ENCODE measurements around the gene PAN2. TPM values are rescaled to one million over a fixed set of nuclear protein-coding genes. Genes with fewer than 3 reads are reported as not detected.

Gene PAN2
- total RNA-seq, 1 donor from 2014 or later, result 93.5 TPM

DNA sequence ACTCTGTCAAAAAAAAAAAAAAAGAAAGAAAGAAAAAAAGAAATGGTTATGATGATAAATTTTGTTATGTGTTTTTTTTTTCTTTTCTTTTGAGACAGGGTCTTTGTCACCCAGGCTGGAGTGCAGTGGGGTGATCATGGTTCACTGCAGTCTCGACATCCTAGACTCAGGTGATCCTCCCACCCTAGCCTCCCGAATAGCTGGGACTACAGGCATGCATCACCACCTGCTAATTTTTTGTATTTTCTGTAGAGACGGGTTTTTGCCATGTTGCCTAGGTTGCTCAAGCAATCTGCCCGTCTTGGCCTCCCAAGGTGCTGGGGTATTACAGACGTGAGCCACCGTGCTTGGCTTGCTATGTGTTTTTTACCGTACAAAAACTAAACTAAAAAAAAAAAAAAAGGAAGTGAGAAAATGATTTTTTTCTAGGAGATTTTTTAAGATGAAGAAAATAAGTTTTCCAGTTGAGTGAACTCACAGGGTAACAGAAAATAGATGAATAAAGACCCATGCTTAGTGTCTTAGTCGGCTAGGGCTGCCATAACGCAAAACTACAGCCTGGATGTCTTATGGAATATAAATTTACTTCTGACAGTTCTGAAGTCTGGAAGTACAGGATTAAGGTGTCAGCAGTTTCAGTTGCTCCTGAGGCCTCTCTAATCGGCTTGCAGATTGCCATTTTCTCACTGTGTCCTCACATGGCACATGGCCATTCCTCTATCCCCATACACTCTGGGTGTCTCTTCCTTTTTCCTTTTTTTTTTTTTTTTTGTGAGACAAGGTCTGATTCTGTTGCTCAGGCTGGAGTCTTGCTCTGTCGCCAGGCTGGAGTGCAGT is 42.0 kb upstream of the PAN2 start:
- H3K4me3 ChIP-seq, result no peak overlapping the region
- no peaks in the 10 kb centered on the region for H3K27me3 ChIP-seq (ENCODE audit: low read depth)
- no peak overlapping the region for H3K27ac ChIP-seq
- H3K9me3 ChIP-seq, result no peaks in the 10 kb centered on the region
- no peak for ATAC-seq
- H3K36me3 ChIP-seq, result no peaks in the 10 kb centered on the region
- peaks cover 7% of the 10 kb centered on the region for H3K4me1 ChIP-seq
- TF ChIP-seq, protein P1, sequence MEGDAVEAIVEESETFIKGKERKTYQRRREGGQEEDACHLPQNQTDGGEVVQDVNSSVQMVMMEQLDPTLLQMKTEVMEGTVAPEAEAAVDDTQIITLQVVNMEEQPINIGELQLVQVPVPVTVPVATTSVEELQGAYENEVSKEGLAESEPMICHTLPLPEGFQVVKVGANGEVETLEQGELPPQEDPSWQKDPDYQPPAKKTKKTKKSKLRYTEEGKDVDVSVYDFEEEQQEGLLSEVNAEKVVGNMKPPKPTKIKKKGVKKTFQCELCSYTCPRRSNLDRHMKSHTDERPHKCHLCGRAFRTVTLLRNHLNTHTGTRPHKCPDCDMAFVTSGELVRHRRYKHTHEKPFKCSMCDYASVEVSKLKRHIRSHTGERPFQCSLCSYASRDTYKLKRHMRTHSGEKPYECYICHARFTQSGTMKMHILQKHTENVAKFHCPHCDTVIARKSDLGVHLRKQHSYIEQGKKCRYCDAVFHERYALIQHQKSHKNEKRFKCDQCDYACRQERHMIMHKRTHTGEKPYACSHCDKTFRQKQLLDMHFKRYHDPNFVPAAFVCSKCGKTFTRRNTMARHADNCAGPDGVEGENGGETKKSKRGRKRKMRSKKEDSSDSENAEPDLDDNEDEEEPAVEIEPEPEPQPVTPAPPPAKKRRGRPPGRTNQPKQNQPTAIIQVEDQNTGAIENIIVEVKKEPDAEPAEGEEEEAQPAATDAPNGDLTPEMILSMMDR (IDR thresholded peaks at IDR 0.05), result no peak
- DNase-seq, result no peak
- intact Hi-C loops (cut with DNase I), result no loop called here

DNA sequence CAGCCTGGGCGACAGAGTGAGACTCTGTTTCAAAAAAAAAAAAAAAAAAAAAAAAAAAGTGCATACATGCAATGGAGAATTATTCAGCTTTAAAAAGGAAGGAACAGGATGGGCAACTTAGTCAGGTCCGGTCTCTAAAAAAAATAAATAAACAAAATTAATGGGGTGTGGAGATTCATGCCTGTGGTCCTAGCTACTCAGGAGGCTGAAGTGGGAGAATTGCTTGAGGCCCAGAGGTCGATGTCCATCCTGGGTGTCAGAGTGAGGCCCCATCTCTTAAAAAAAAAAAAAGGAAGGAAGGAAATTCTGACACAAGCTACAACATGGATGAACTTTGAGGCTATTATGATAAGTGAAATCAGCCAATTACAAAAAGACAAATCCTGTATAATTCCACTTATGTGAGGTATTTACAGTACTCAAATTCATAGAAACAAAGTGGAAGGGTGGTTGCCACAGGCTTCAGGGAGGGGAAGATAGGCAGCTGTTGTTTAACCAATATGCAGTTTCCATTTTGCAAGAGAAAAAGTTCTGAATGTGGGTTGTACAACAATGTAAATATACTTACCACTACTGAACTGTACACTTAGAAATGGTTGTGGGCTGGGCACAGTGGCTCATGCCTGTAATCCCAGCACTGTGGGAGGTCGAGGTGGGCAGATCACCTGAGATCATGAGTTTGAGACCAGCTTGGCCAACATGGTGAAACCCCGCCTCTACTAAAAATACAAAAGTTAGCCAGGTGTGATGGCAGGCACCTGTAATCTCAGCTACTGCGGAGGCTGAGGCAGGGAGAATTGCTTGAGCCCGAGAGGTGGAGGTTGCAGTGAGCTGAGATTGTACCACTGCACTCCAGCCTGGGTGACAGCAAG is 41.2 kb upstream of the PAN2 start:
- Histone ChIP-seq H3K9me3 (no peaks in the 10 kb centered on the region), H3K4me3 (no peak overlapping the region), H3K4me1 (peaks cover 7% of the 10 kb centered on the region), H3K36me3 (no peaks in the 10 kb centered on the region), H3K27ac (no peak overlapping the region), H3K27me3 (ENCODE audit: low read depth) (no peaks in the 10 kb centered on the region)
- ATAC-seq, result no peak
- intact Hi-C loops (cut with DNase I), result no loop called here
- TF ChIP-seq, protein P1 (IDR thresholded peaks at IDR 0.05), result no peak
- no peak for DNase-seq

DNA sequence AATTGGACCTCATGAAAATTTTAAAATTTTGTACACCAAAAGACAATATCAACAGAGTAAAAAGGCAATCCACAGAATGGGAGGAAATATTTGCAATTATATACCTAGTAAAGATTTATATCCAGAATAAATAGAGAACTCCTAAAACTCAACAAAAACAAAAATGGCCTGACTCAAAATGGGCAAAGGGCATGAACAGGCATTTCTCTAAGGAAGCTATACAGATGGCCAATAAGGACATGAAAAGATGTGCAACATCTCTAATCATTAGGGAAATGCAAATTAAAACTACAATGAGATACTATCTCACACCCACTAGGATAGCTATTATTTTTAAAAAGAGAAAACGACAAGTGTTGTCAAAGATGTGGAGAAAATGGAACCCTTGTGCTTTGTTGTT is 39.7 kb upstream of the PAN2 start:
- no peaks in the 10 kb centered on the region for H3K9me3 ChIP-seq
- ATAC-seq (no peak), DNase-seq (no peak)
- no peak overlapping the region for H3K27ac ChIP-seq
- TF ChIP-seq, protein P1 (IDR thresholded peaks at IDR 0.05), result no peak
- no peaks in the 10 kb centered on the region for H3K27me3 ChIP-seq (ENCODE audit: low read depth)
- intact Hi-C loops (cut with DNase I), result no loop called here
- H3K4me3 ChIP-seq, result no peak overlapping the region
- H3K36me3 ChIP-seq, result no peaks in the 10 kb centered on the region
- peaks cover 7% of the 10 kb centered on the region for H3K4me1 ChIP-seq

DNA sequence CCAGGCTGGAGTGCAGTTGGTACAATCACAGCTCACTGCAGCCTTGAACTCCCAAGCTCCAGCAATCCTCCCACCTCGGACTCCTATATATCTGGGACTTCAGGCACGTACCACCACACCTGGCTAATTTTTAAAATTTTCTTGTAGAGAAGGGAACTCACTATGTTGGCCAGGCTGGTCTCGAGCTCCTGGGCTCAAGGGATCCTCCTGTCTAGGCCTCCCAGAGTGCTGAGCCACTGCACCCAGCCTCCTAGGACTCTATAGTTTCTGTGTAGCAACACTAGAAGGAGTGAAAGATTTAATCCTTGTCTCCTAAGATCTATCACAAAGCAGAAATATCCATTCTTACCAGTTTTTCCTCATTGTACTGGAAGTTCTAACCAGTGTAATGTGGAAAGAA is 33.1 kb upstream of the PAN2 start:
- intact Hi-C loops (cut with DNase I), result no loop called here
- TF ChIP-seq, protein P1 (IDR thresholded peaks at IDR 0.05), result no peak

DNA sequence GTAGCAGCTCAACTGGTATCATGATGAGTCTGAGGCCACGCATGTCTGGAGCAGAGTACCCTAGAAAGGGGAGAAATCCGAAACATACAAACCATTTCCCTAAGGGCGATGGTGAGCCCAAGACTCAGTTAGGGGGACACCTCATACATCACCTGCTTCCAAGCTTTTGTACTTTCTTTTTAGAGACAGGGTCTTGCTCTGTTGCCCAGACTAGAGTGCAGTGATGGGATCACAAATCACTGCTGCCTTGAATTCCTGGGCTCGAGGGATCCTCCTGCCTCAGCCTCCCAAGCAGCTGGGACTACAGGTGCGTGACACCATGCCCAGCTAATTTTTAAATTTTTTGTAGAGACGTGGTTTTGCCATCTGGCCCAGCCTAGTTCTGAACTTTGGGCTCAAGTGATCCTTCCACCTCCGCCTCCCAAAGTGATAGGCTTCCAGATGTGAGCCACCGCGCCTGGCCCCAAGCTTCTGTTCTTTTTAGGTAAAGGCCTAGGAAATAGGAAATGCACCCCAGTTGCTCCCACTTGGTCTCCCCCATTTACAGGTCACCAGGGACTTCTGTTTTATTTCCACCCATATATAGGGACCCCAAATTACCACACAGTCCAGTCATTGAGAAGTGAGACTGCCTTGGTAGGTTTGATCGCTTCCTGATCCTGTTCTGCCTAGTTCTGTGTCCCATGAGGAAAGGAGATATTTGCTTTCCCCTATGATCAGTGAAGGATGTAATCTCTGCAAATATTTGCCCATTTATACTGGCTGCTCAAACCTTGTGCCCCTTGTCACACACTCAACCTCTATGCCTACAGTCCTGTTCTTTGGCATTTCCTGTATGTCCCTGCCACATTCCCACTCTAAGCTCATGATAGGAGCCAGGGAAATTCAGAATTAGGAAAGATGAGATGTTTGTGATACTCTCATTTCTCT is 28.6 kb upstream of the PAN2 start, which contains the start of gene APOF:
Gene APOF, minus strand, starts transcription at position 728 of the 930 bp plus-strand sequence. Its CDS starts 112 bp downstream, at position 616.
- intact Hi-C loops (cut with DNase I), result no loop called here
- Histone ChIP-seq H3K9me3 (no peaks in the 10 kb centered on the region), H3K4me3 (no peak within 1 kb of the TSS), H3K27ac (no peak within 1 kb of the TSS), H3K27me3 (ENCODE audit: low read depth) (no peaks in the 10 kb centered on the region), H3K4me1 (peaks cover 18% of the 10 kb centered on the region), H3K36me3 (no peaks in the 10 kb centered on the region)
- DNase-seq (no peak), ATAC-seq (no peak)
- TF ChIP-seq, protein P1 (IDR thresholded peaks at IDR 0.05), result no peak

More for the DNA sequence above, 33.1 kb upstream of the PAN2 start:
- Histone ChIP-seq H3K36me3 (no peaks in the 10 kb centered on the region), H3K9me3 (no peaks in the 10 kb centered on the region), H3K4me3 (no peak overlapping the region), H3K27me3 (ENCODE audit: low read depth) (no peaks in the 10 kb centered on the region), H3K27ac (no peak overlapping the region), H3K4me1 (no peaks in the 10 kb centered on the region)
- no peak for DNase-seq
- no peak for ATAC-seq
